ENCODE data around the gene EPHA6.

DNA sequence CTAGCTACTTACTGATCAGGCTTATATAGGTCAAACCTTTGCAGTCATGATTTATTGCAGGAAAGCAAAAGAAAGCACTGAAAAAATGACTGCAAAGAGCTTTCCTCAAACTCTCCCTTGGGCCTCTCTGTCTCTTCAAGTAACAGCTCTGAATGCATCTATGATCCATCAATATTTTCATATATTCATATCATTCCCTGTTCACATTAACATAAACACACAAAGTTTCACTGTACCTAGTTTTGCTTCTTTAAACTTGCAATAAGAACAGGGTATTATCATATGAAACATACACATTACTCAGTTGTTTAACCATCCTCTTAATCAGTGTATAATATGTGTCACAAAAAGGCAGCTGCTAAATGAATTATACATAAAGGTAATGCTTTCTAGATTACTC lies 842.2 kb downstream of the EPHA6 start:
- TF ChIP-seq, protein P1, sequence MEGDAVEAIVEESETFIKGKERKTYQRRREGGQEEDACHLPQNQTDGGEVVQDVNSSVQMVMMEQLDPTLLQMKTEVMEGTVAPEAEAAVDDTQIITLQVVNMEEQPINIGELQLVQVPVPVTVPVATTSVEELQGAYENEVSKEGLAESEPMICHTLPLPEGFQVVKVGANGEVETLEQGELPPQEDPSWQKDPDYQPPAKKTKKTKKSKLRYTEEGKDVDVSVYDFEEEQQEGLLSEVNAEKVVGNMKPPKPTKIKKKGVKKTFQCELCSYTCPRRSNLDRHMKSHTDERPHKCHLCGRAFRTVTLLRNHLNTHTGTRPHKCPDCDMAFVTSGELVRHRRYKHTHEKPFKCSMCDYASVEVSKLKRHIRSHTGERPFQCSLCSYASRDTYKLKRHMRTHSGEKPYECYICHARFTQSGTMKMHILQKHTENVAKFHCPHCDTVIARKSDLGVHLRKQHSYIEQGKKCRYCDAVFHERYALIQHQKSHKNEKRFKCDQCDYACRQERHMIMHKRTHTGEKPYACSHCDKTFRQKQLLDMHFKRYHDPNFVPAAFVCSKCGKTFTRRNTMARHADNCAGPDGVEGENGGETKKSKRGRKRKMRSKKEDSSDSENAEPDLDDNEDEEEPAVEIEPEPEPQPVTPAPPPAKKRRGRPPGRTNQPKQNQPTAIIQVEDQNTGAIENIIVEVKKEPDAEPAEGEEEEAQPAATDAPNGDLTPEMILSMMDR (IDR thresholded peaks at IDR 0.05 in 4 of 5, conservative IDR thresholded peaks at IDR 0.05 in 1 of 5), result no peak
- TF ChIP-seq POLR2A (IDR thresholded peaks at IDR 0.05), result no peak

Data from gastrocnemius medialis (tissue), 4 donors.